22Rv1 (cell line): Measurements from ENCODE around the gene PSMA6.

Experiments
- ZFX ChIP-seq: fragments of 450-650 bp; IDR thresholded peaks from 2 replicates; pipeline ENCODE4 v1.6.1; 2017; ENCODE audit warnings: antibody characterized with exemption, borderline replicate concordance
- TF ChIP-seq, protein P1 (sequence below): fragments of 450-650 bp; IDR thresholded peaks from 2 replicates; pipeline ENCODE4 v1.5.1; 2017; ENCODE audit warnings: mild to moderate bottlenecking

DNA sequence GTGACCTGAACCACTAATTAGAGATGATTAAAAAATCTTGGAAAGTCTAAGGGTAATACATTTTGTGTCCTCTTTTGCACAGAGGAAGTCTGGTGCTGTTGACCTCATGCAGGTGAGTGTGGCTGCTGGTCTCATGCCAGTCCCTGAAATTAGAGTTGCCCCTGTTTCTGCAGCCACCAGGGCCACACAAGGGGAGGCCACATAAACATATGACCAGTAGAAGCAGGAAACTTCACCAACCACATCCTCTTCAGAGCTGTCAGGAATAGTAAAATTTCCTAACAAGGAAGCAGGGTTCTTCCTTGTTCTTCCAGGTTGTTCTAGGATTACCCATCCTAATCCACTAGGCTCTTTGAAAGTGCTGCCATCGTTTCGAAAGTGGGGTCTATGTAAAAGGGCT is 28.3 kb downstream of the PSMA6 start:
- TF ChIP-seq, protein P1, sequence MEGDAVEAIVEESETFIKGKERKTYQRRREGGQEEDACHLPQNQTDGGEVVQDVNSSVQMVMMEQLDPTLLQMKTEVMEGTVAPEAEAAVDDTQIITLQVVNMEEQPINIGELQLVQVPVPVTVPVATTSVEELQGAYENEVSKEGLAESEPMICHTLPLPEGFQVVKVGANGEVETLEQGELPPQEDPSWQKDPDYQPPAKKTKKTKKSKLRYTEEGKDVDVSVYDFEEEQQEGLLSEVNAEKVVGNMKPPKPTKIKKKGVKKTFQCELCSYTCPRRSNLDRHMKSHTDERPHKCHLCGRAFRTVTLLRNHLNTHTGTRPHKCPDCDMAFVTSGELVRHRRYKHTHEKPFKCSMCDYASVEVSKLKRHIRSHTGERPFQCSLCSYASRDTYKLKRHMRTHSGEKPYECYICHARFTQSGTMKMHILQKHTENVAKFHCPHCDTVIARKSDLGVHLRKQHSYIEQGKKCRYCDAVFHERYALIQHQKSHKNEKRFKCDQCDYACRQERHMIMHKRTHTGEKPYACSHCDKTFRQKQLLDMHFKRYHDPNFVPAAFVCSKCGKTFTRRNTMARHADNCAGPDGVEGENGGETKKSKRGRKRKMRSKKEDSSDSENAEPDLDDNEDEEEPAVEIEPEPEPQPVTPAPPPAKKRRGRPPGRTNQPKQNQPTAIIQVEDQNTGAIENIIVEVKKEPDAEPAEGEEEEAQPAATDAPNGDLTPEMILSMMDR = no peak
- no peak for TF ChIP-seq ZFX
